Activated naive CD8-positive, alpha-beta T cell treated with anti-CD3 and anti-CD28 coated beads, Interleukin-2, amount 50 U/mL, for 16 hours (primary cell): ENCODE results near the gene MYT1.

ENCODE experiments used
- DNase-seq: peaks from one replicate; pipeline ENCODE4 v3.0.0-alpha.2; 2020; ENCODE audit warnings: low read depth, low spot score

MYT1 gene

DNA sequence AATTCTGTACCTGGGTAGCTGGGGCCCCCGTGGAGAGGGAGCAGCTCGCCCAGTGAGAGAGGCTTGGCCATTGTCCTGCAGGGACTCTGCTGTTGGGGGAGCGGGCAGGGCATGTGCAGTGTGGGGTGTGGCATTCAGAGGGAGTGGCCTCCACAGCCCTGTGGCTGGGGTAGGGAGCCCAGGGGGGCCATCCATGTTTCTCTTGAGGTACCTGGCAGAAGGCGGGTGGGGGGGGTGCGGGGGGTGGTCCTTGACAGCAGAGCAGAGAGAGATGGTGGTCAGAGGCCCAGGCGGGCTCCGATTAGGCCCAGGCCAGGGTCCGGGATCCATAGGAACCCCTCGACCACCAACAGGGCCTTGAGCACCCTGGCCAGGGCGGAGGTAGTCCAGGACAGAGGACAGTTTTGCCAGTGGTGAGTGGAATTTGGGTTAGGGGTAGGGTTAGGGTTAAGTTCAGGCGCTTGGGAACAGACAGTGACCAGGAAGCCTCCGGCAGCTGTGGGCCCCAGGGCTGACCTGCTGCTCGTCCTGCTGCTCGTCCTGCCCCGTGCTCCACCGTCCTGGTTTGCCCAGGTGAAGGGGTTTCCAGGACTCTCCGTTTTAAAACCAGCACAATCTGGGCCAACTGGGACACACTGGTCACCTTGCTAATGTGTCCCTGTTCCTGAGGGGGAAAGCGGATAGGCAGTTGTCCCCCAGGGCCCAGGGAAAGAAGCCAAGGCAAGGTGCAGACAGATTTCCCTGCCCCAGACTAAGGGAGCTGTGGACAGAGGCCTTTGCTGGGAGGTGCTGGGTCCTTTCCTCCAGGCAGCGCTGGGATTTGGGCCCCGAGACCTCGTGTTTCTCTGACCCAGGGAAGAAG is 24.8 kb upstream of the MYT1 start:
- no peak for DNase-seq

DNA sequence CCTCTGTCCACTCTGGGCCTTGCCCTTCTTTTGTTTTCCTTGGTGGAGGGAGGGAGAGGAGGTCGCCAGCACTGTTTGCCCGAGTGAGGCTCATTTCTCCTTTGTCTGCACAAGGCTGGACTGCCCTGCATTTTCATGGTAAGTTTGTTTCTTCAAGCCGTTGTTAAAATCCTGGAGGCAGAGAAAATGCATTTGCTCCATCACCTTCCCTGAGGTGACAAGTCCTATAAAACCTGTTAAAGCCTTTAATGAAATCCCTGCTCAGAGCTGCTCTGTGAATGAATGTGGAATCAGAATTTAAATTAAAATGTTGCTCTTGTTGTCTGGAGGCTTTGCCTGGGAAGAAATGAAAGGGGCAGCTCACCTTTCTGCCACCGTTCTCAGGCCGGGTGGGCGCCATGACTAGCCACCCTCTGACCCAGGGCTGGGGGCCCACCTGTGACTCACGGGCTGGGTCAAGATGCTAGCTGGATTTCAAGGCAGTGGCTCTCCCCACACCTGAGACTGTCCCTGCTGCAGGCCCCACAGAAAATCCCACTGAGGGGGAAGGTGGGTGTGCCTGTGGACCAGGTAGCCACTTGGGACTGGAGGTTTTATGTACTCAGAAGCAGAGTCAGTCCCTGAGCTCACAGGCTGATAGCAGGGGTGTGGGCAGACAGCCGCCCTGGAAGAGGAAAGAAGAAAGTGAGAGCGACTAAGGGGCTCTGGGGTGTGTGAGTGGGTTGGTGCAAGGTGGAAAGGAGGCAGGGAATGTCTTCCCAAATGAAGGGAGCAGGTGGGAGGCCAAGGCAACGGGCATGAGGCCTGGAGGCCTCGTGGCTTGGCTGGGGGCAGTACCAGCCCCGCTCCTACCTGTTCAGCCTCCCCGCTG is 24.0 kb upstream of the MYT1 start:
- no peak for DNase-seq

DNA sequence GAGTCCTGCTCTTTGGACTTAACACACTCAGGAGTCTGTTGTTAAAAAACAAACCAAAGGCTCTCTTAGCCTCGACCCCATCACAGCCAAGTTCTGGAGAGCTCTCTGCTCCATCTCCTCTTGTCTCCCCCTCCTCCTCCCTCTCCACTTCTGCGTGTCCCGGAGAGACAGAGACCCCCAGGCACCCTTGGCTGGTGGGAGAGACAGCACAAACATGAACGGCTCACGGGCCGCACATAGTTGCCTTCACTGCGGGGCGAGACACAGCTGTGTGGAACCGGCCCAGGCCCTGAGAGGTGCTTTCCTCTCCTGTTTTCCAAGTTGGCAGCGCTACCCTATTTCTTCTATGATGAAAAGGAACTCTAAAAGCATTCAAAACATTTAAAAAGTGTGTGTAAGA is 23.3 kb upstream of the MYT1 start:
- DNase-seq: no peak

DNA sequence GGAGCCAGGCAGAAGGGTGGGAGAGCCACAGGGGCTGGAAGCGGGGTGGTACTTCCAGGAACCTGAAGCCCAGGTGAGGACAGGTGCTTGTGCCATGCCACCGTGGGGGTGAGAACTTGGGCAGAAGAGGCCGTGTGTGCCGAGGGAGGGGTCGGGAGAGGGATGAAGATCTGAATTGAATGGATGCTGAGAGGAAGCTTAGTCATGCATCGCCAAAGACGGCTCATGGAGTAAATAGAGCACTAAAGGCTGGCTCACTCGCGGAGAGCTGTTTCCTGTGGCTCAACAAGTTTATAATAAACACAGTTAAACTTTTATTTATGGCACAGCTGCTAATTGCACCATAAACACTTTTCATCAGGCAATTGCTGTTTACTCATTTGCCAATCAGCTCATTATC is 21.7 kb upstream of the MYT1 start:
- DNase-seq: no peak

DNA sequence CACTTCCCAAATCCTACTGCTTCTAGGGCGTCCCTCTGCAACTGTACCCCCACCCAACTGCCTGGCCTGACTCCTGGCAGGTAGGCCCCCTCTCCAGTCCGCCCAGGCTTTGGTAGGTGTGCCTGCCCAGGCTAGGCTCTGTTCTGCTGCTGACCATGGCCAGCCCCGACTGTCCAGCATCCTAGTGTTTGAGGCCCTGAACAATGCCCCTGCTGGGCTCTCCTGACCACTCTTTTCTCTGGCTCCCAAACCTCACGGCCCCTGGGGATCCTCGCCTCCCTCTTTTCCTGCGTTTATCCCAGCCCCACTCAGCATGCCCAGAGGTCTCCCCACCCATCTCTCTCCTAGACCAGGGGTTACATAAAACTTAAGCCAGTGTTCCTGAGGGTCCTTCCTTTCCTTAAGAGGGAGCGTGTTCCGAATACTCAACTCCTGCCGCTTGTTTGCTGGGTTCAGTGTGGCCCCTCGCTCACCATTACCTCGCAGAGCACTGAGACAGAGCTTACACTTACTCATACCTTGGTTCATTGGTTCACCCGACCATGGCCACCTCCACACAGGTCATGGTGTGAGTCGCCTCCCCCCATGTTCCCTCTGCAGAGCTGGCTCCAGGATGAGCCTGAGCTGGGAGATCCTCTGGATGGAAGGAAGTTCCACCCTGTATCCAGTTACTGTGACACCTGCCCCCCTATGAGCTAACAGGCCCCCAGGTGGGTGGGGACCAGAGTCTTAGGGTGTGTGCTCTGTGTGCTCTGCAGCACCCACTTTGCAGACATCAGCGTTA is 21.0 kb upstream of the MYT1 start:
- DNase-seq: no peak

DNA sequence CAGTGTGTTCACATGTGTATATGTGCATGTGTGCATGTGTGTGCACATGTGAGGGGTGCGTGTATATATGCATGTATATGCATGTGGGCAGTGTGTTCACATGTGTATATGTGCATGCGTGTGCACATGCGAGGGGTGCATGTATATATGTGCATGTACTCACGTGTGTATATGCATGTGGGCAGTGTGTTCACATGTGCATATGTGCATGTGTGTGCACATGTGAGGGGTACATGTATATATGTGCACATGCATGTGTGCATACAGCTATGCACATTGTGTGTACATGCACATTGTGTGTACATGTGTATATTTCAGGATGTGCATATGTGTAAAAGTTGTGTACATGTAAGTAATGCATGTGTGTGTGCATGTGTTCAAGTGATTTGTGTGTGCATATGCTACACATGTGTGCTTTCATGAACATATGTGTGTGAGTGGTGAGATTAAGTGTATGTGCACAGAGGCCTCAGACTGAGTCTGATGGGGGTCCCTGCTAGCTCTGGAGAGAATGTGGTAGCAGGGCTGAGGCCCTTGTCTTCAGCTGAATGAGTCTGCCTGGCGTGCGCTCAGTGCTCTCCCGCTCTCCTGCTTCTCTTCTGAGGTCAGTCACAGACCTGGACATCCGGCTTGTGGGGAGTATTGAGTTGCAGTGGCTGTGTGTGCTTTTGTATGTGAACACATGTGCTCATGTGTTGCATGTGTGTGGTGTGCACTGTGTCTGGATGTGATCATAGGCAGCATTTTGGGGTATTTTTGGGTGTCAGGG is 19.9 kb upstream of the MYT1 start:
- DNase-seq: no peak

DNA sequence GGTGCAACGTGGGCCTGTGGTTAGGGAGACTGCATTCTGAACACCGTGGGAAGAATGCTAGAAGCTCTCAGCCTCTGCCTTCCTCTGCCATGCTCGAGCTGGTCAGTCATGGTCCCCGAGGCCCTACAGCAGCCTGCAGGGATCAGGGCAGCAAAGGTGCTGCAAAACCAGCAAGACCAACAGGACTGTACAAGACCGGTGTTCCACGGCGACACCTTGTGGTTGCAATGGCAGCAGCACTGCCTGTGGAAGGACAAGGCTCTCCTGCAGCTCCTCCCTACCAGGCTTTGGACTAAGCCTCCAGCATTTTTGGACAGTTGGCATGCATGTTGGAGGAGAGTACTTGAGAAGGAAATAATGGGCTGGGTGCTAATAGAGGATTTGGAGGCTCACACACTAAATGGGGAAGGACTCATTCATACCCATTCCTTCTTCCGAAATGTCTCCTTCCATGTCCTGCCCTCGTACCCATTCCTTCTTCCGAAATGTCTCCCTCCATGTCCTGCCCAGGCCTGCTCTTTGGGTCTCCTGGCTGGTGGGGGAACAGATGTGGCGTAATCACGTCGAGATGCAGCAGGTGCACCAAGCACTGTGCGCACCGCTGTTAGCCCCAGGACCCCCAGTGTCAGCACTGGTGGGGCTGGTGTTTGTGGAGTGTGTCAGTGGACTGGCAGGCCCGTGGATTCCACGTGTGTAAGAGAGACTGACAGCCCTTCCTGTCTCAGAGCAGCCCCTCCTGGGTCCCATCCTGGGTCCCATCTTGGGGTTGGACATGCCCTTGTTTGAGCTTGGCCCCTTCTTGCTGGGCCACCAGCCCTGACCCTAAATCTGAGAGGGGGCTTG is 18.6 kb upstream of the MYT1 start:
- no peak for DNase-seq

DNA sequence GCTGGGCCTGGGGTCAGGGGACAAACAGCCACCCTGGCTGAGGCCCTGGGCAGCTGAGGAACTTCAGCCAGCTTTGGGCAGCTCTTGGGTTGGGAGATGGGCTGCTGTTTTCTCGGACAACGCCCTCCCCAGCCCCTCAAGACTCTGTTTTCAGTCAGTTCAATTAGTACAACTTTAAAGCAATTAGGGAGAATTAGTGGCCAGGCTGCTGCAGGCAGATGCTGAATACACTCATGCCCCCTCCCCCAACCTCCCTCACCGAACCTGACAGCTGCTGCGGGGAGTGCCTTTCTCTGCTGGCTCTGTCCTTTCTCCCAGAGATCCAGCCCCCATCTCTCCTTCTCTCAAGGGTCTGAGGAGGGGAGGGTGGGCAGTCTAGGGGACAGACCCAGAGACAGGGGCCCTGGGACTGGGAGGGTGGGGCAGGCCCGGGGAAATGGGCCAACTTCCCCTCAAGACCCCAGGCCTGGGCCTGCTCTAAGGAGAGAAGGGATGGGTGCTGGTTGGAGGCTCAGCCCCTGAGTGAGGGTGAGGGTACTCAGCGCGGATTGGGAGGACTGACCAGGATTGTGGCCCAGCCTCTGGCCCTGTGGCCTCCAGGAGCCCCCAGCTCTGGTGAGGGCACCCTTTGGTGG is 17.8 kb upstream of the MYT1 start:
- no peak for DNase-seq

DNA sequence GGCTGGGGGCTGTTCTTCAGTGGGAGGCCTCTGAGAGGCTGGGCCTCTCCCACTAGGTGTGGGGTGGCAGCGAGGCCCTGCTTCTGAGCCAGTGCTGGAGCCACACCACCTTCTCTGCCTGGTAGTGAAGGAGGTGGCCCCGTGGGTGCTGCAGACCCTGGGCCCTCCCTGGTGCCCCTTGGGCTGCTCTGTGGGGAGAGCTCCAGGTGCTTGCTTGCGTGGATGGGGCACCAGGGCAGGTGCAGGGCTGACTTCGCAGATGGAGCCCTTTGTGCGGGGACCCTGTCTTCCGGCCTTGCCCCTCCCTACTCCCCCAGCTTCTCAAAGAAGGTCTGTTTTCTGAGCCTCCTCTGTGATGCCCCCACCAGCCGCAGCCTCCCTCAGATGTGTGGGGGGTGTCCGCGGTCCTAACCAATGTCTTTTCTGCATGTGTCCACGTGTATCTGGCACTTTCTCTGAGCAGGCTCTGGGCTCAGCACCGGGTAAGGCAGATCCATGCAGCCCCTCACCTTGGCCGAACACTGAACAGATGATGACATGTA is 17.2 kb upstream of the MYT1 start:
- DNase-seq: no peak

DNA sequence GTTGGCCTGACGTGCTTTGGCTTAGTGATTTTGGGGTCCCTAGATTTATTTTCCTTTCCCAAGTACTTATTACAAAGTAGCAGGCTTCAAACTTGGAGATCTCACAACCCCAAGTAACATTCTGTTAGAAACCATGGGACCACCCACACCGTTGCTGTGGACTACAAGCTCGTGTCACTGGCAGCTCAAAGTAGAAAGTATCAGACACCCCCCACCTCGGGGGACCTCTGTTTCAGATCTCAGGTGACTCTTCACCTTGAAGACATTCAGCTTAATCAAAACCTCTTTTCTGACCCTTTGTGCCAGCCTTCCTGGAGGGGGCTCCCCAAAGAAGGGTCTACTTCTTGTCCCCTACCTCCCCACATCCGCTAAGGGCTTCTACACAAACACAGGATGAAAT is 15.7 kb upstream of the MYT1 start:
- no peak for DNase-seq

DNA sequence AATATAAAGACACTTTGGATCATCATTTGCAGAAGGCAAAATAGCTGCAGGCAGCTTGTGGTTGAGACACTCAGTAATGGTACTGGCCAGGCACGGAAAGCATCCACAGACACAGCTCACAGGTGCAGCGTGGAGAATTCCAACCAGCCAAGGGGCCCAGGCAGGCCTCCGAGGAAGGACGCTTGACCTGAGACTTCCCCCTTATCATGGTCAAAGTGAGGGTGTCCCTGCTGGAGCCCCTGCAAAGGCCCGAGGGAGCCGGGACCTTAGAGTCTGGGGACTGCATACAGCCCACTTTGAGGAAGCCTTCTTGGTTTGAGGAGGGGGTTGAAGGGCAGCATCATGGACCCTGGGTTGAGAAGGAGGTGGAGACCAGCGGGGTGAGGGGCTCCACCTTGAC is 15.1 kb upstream of the MYT1 start:
- DNase-seq: no peak

DNA sequence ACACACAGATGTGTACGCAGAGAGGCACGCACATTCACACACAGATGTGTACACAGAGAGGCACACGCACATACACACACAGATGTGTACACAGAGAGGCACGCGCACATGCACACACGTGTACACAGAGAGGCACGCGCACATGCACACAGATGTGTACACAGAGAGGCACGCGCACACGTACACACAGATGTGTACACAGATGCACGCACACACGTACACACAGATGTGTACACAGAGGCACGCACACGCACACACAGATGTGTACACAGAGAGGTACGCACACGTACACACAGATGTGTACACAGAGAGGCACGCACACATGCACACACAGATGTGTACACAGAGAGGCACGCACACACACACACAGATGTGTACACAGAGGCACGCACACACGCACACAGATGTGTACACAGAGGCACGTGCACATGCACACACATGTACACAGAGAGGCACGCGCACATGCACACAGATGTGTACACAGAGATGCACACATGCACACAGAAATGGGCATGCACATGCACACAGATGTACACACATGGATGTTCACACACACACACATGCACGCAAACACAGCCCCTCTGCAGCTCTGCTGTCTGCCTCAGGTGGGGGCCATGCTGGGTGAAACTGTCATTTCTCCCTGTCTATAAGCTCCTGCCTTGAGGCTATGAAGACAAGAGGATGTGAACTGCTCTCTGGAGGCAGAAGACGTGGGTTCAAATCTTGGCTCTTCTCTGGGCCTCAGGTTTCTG is 14.3 kb upstream of the MYT1 start:
- no peak for DNase-seq

DNA sequence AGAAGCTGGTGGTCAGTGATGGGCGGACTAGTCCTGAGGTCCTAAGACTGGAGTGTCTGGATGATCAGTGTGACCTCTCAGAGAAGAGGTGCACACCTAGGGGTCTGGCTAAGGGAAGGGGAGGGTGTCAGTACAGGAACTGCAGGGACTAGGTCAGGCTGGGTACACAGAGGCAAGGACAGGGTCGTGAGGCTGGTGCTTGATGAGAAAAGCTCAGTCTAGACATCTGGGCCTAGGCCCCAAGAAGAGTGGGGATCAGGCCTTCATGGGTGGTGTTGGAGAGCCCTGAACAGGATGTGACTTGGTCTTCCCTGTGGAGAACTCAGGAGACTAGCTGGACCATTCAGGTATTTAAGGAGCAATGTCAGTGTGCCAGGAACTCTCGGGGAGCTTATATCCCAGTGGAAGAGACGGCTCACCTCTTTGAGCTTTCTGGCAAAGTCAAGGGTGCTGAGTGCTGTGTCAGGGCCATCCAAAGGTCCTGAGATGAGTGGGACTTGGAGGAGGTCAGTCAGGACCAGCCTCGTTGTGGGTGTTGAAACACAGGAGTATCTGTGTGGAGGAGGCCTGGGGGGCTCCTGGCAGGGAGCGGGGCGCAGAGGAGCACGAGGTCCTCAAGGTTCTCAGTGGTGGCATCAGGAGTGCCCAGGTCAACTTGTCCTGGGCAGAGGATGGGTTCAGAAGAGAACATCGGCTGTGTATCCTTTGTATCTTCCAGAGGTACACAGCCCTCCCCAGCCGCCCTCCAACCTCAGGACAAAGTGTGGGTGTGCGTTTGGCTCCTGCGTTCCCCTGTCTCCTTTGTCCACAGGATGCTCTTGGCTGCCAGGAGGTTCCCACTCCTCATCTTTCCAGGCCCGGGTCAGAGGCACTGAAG is 13.3 kb upstream of the MYT1 start:
- no peak for DNase-seq

DNA sequence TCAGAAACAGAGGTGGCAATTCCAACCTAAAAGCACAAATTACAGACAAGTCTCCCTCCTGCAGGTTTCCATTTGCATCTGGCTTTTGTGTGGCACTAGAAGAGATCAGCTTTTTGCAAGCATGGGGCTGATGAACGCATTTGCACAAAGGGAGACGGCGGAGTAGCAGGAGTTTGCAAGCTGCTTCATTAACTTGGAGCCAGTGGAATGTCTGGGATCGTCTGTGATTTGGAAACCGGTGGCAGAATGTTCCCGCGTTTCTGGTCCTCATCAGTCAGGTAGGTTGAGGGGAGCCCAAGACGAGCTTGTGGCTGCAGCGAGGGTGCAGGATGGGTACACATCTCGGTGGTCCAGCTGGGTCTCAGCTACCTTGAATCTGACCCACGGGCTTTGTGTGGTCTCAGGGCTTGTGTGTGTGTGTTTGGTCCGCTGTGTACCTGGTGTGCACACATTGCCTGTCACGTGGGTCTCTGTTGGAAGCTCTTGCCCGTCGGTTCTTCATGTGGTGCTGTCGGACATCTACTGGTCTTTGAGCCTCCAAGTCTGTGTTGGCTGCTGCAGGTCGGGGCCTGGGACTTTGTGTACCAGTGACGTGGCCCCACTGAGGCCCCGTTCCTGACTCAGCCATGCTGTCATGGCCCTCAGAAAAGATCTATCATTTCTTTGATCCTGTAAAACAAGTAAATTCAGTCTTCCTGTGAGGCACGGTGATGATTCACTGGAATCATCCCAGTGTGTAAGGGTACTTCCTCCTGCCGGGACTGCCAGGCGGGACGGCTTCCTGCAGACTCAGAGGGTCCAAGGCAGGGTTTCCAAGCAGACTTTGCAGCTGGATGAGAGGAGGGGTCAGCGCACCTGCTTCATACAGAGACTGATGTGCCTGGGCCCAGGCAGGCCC is 12.4 kb upstream of the MYT1 start:
- DNase-seq: no peak

DNA sequence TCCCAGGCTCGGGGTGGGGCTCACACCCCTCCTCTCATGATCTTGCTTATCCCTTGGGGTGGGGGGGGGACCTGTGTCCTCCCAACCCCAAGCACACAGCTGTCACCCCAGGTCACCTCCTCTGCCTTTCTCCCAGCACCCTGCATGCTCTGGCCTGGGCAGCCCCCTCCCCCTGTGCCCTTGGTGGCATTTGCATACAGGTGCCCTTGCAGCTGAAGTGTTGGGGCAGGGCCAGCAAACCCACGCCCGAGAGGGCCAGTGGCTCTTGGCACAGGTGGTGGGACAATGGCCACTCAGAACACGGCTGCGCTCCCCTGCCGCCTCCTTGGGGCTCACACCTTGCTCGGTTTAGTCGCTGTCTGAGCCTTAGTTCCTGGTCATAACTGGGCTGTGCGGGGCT is 11.3 kb upstream of the MYT1 start:
- no peak for DNase-seq

DNA sequence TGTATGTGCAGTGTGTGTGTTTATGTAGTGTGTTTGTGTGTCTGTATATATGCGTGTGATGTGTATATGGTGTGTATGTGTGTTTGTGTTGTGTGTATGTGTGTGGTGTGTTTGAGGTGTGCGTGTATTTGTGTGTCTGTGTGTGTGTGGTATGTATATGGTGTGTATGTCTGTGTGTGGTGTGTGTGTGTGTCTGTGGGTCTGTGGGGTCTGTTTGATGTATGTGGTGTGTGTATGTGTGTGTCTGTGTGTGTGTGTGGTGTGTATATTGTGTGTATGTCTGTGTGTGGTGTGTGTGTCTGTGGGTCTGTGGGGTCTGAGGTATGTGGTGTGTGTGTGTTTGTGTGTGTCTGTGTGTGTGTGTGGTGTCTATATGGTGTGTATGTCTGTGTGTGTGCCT is 10.8 kb upstream of the MYT1 start:
- no peak for DNase-seq
